NCI-H345 (cell line): ENCODE results near the gene ADAMTS12.

Experiments
- DNase-seq: peaks from one replicate; lab custom pipeline; 2025; lab: John Stamatoyannopoulos, UW

Gene ADAMTS12

GRCh38 chr5:33649549-33650482 lies 242.0 kb downstream of the ADAMTS12 start:
- DNase-seq, result no peak

GRCh38 chr5:33641744-33642505 lies 249.9 kb downstream of the ADAMTS12 start:
- no peak for DNase-seq

GRCh38 chr5:33639474-33639873 lies 252.3 kb downstream of the ADAMTS12 start:
- DNase-seq, result no peak

GRCh38 chr5:33637011-33637410 lies 254.8 kb downstream of the ADAMTS12 start:
- no peak for DNase-seq

GRCh38 chr5:33635582-33635981 lies 256.2 kb downstream of the ADAMTS12 start:
- DNase-seq, result peak; percentile 18

GRCh38 chr5:33633699-33634098 lies 258.1 kb downstream of the ADAMTS12 start:
- no peak for DNase-seq

GRCh38 chr5:33631786-33632185 lies 260.0 kb downstream of the ADAMTS12 start:
- no peak for DNase-seq

- DNase-seq, result no peak
Measured at GRCh38 chr5:33631139-33631538, 260.7 kb downstream of the ADAMTS12 start.

GRCh38 chr5:33629999-33630398 lies 261.8 kb downstream of the ADAMTS12 start:
- no peak for DNase-seq

GRCh38 chr5:33628796-33629195 lies 263.0 kb downstream of the ADAMTS12 start:
- no peak for DNase-seq

- no peak for DNase-seq
Measured at GRCh38 chr5:33621514-33621913, 270.3 kb downstream of the ADAMTS12 start.

- no peak for DNase-seq
Measured at GRCh38 chr5:33614039-33614438, 277.8 kb downstream of the ADAMTS12 start.

- DNase-seq, result no peak
Measured at GRCh38 chr5:33612386-33612785, 279.4 kb downstream of the ADAMTS12 start.

GRCh38 chr5:33611877-33612276 lies 279.9 kb downstream of the ADAMTS12 start:
- DNase-seq, result no peak

- DNase-seq, result peak; percentile 81
Measured at GRCh38 chr5:33608344-33609041, 283.3 kb downstream of the ADAMTS12 start.

- DNase-seq, result no peak
Measured at GRCh38 chr5:33604503-33604902, 287.3 kb downstream of the ADAMTS12 start.

GRCh38 chr5:33601881-33602280 lies 289.9 kb downstream of the ADAMTS12 start:
- DNase-seq, result no peak

GRCh38 chr5:33595303-33595702 lies 296.5 kb downstream of the ADAMTS12 start:
- no peak for DNase-seq

- DNase-seq, result no peak
Measured at GRCh38 chr5:33594006-33594405, 297.8 kb downstream of the ADAMTS12 start.

GRCh38 chr5:33592245-33592644 lies 299.5 kb downstream of the ADAMTS12 start:
- no peak for DNase-seq

- no peak for DNase-seq
Measured at GRCh38 chr5:33588654-33589372, 303.0 kb downstream of the ADAMTS12 start.

- DNase-seq, result no peak
Measured at GRCh38 chr5:33583332-33583731, 308.5 kb downstream of the ADAMTS12 start.
